T-helper 9 cell (primary cell): ENCODE results near the gene ACER3.
"Not testable (repeated sequence)": the region's sequence is repeated elsewhere in the genome, so short reads cannot be mapped to it uniquely, and the experiment has no call there.

Experiments used
- DNase-seq: peaks from one replicate; pipeline ENCODE4 v3.0.0-alpha.2; 2020

ACER3 gene

DNA sequence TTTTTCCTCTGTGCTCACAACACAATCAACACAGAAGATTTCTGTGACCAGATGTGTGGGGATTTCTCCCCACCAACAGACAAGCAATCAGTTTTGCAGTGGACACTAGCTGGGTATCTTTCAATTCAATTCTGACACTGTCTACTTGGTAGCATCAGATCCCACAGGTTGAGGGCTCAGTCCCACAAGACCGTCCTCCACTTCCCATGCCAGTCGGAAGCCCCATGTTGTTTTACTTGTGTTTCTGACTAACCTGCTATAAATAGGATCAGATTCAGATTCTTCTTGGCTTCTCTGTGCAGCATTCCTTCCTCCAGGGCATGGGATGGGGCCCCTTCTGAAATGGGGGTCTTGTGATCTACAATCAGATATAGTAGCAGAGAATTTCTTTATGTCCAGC is 19.6 kb downstream of the ACER3 start:
- no peak for DNase-seq

DNA sequence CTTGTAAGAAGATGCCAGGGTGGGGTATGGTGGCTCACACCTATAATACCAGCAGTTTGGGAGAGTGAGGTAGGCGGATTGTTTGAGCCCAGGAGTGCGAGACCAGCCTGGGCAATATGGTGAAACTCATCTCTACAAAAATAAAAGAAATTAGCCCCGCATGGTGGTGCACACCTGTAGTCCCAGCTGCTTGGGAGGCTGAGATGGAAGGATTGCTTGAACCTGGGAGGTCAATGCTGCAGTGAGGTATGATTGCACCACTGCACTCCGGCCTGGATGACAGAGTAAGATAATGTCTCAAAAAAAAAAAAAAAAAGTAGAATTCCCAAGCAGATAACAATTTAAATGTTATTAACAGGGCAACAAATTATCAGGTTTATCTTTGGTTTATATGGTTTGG is 20.2 kb downstream of the ACER3 start:
- no peak for DNase-seq

DNA sequence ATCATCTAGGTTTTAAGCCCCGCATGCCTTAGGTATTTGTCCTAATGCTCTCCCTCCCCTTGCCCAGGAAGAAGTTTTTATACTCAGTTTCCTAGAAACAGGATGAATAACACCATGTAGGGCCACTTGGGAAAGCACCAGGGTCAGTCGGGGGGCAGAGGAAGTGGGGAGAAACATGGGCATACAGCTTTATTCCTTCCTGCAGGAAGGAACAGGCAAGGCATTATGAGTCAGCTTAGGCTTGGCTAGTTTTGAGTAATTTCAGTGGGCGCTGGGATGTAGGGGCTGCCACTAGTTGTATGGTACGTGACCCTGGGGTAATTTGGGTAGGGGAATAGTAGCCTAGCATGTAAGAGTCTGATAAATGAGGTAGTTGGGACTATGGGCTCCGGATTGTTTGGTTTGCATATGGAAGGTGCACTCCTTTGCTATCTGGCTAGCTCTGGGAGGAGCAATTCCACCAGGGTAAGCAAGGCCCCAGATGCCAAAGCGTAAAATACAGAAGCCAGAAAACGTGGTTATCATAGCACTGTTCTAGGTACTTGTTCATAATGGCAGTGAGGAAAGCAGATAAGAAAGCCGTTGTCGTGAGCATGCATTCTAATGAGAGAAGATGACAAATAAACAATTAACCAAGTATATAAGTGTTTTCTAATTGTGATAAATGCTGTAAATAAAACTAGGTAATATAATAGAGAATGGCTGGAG is 24.8 kb downstream of the ACER3 start:
- no peak for DNase-seq

DNA sequence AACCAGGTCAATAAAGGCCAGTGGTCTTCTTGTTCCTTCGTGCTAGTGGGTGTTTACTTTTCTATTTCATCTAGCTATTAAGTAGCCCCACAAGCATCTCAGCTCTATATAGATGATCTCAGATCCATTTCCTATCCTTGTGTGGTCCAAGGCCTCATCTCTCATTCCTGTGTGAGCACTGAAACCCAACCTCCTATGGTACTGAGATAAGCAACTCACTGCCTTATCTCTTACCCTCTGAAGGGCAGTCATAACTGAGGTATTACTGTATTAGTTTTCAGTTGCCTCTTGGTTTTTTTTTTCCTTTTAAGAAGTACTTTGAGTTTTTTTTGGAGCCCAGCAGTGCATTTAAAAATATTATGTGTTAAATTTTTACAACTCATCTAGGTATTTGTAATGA is 28.3 kb downstream of the ACER3 start:
- no peak for DNase-seq

DNA sequence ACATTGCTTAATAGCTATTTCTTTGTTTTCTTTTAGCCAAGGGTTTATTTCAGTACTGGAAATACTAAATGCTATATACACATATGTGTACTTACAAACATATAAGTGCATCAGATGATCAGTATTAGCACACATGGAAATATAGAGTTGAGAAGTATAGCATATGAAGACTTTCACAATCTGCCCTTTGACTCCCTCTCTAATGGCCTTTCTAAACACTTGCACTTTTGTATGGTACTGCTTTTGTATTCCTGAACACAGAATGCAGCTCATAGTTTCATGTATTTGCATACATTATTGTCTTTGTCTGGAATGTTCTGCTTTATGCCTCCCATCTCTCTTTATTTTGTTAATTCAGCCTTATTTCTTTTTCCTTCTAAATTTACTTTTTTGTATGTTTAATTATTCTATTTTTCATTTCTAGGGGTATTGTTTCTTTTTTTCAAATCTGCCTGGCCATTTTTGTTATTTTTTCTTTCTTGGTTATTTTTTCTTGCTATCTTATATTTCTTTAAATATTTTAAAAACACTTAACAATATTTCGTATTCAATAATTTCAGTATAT is 28.8 kb downstream of the ACER3 start:
- no peak for DNase-seq

GRCh38 chr11:76890329-76890728 is 29.6 kb downstream of the ACER3 start:
- DNase-seq, result no peak

DNA sequence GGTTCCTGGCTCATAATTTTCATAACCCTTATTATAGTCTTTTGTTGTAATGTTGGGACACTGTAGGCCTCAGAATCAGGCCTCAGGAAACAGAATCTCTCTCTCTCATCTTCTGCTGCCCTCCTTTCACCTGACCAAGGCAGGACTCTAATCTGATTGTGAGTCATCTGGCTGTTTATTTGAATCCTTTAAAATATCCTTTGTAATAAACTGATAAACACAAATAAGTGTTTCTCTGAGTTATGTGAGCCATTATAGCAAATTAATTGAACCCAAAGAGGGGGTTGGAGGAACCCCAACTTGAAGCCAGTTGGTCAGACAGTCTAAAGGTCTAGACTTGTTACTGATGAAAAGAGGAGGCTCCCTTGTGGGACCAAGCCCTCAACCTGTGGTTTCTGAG is 30.6 kb downstream of the ACER3 start:
- no peak for DNase-seq

GRCh38 chr11:76891793-76892192 is 31.1 kb downstream of the ACER3 start:
- DNase-seq, result no peak

DNA sequence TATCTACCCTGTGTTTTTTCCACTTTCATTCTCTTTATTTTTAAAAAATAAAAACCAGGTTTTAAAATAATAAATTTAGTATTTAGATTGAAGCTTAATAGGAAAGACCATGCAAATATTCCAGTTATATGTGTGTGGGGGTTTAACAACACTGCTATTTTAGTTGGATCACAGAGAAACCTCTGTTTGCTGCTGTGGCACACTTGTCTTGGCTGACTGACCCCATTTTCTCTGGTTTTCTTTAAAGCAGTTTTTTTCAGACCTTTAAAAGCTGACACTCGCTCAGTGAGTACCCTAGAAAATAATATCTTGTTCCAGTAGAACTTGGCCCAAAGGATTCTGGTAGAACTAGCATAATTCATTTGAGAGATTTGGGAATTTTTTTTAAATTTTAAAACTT is 31.6 kb downstream of the ACER3 start:
- no peak for DNase-seq

DNA sequence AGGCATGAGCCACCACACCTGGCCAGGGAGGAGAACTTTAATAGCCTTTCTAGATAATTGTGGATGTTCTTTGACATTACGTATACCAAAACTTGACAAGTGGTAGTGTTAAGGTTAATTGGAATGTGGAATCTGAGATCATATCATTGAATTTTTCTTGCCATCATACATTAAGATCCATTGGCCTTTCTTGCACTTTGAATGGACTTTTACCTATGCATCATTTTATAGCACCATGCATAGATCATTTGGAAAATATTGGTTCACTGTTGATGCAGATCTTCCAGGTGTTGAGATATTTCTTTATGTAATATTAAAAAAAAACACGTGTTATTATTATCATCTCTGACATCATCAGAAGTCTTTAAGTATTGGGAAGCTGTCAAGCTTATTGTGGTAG is 36.5 kb downstream of the ACER3 start:
- DNase-seq, result no peak

DNA sequence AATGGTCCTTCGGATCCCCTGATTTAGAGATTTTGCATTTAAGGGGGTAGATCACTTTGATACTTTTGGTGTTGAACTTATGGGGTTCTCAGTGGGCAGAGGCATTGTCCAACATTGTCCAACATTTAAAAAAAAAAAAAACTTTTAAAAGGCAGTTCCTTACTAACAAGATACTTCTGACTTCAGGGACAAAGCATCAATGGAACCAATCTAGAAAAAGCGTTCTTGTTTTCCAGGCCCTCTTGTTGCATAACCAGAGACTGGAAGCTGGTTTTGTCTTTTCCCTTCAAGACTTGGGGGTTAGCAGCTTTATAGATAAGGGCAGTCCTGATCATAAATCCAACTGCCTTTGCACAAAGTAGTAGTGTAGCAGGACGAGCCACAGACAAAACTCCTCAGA is 40.4 kb downstream of the ACER3 start:
- DNase-seq, result no peak

DNA sequence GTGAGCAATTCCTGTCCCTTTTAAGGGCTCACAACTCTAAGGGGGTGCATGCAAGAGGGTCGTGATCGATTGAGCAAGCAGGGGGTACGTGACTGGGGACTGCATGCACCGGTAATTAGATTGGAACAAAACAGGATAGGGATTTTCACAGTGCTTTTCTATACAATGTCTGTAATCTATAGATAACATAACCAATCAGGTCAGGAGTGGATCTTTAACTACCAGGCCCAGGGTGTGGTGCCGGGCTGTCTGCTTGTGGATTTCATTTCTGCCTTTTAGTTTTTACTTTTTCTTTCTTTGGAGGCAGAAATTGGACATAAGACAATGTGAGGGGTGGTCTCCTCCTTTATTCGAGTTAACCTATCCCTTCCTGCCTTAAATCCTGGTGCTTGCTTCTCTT is 40.9 kb downstream of the ACER3 start:
- DNase-seq, result not testable (repeated sequence)

GRCh38 chr11:76902121-76903014 is 41.6 kb downstream of the ACER3 start:
- no peak for DNase-seq

DNA sequence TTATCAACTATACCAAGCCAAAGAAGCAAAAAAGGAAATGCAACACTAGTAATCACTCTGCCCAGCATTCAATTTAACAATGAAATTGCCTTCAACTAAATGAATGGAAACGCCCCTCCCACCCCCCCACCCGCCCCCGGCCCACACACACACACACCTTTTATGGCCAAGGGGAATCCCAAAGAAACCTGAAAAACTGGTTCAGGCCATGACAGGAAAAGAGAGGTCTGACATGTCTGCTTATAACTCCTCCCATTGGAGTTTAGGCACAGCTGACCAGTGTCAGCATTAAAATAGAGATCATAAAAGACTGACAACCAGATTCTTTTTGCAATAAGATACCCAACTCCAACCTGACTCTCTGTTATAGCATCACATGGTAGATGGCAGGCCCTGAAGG is 42.6 kb downstream of the ACER3 start:
- no peak for DNase-seq

GRCh38 chr11:76910620-76911414 is 50.1 kb downstream of the ACER3 start:
- no peak for DNase-seq

DNA sequence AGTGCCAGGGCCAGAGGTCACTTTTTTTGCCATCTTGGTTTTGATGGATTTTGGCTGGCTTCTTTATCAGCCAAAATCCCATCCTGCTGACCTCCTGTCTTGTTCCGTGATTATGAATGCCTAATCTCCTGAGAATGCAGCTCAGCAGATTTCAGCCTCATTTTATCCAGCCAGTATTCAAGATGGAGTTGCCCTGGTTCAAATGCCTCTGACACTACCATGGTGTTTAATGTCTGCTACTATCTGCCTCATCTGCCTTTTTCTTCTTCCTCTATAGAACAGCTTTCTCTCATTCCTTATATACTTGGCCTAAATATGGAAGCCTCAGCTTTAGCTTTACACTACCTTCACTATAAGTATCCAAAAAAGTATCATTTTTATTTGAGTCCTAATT is 50.7 kb downstream of the ACER3 start:
- no peak for DNase-seq

DNA sequence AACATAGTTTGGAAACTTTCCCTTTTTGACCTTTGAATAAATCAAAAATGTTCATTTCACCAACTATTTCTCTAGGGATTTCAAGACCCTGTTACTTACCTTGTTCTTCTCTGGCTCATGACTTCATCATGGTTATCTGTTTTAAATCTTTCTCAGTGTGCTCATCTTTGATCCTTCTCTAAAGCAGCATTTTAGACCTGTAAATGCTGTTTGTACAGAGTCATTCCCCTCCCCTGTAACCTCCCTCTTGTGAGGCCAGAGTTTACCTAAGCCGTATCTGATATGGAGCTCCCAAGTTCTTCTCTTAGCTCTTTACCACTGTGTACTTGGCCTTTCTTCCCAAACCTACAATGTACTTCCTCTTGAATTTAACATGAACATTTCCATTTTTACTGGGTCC is 56.0 kb downstream of the ACER3 start:
- DNase-seq, result no peak

DNA sequence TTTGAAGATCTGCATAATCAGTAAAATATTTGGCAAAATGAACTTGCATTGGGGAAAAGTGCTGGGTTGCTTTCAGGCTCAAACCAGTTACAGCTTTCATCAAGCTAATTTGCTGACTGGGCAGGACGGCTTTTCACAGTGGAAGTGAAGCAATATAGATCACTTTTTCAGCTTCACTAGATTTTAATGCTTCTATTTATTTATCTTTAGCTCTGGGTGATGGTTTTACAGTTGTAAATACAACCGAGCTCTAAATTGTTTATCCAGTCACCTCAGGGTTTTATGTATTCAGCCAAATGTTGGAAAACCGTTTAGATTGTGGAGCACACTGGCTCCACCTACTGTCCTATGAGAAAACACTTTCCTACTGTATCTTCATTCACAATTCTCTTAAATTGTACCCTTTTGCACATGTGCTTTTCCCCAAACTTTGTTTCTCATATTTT is 58.2 kb downstream of the ACER3 start:
- DNase-seq, result no peak

- no peak for DNase-seq
Measured at GRCh38 chr11:76919467-76919866, 58.7 kb downstream of the ACER3 start.

- peak; percentile 34 for DNase-seq
Measured at GRCh38 chr11:76919887-76920746, 59.4 kb downstream of the ACER3 start.

GRCh38 chr11:76927160-76927559 is 66.4 kb downstream of the ACER3 start:
- DNase-seq, result no peak

GRCh38 chr11:76935042-76935441 is 74.3 kb downstream of the ACER3 start:
- DNase-seq, result no peak
